Endothelial cell of umbilical vein (primary cell): Measurements from ENCODE around the gene OSBPL10.

Experiments
- CTCF ChIP-seq, 2 donors: IDR thresholded peaks; 1 replicate in 1 of 2; 2 replicates in 1 of 2; pipeline ENCODE4 v1.5.1; 2011; ENCODE audit warnings: low read length in 2 of 2, mild to moderate bottlenecking in 2 of 2, moderate library complexity in 2 of 2, control low read depth in 1 of 2, inconsistent platforms in 1 of 2, low read depth in 1 of 2; ENCODE audit not compliant: insufficient read depth in 1 of 2; ENCODE audit errors: extremely low read depth in 1 of 2
- EZH2 ChIP-seq: IDR thresholded peaks from 2 replicates; pipeline ENCODE4 v1.6.1; 2012; ENCODE audit warnings: borderline replicate concordance, low read depth, mild to moderate bottlenecking, moderate library complexity, low read length, inconsistent platforms; ENCODE audit not compliant: severe bottlenecking
- FOS ChIP-seq: IDR thresholded peaks from 2 replicates; pipeline ENCODE4 v1.6.1; 2011; ENCODE audit warnings: mild to moderate bottlenecking, low read length, moderate library complexity, borderline replicate concordance; ENCODE audit not compliant: insufficient read depth
- GATA2 ChIP-seq: IDR thresholded peaks from 2 replicates; pipeline ENCODE4 v1.7.0; 2011; ENCODE audit warnings: low read depth, mild to moderate bottlenecking, moderate library complexity, mixed read lengths, low read length; ENCODE audit not compliant: insufficient read length, insufficient read depth
- JUN ChIP-seq: IDR thresholded peaks from 2 replicates; pipeline ENCODE4 v1.6.1; 2011; ENCODE audit warnings: borderline replicate concordance, low read depth; ENCODE audit not compliant: insufficient read length, insufficient read depth
- MAX ChIP-seq: IDR thresholded peaks from 2 replicates; pipeline ENCODE4 v1.6.1; 2011; ENCODE audit not compliant: insufficient read depth, insufficient read length
- MYC ChIP-seq: IDR thresholded peaks from one replicate; pipeline ENCODE4 v1.6.1; 2011; ENCODE audit warnings: mild to moderate bottlenecking, low read depth, low read length
- POLR2A ChIP-seq: IDR thresholded peaks from 2 replicates; pipeline ENCODE4 v1.6.1; 2012; ENCODE audit warnings: low read depth, mild to moderate bottlenecking, control low read depth, low read length
- POLR2AphosphoS5 ChIP-seq: IDR thresholded peaks from 2 replicates; pipeline ENCODE4 v1.6.1; 2012; ENCODE audit warnings: low read depth, mild to moderate bottlenecking, control low read depth, low read length, moderate library complexity; ENCODE audit not compliant: insufficient read depth

- TF ChIP-seq CTCF (IDR thresholded peaks at IDR 0.05; ENCODE audit: extremely low read depth in 1 of 2, insufficient read depth in 1 of 2, low read depth in 1 of 2, low read length in 2 of 2) (no peak), EZH2 (no peak), POLR2A (no peak), MAX (no peak), GATA2 (no peak), JUN (no peak), POLR2AphosphoS5 (no peak), MYC (no peak), FOS (no peak)
These were observed 328.8 kb downstream of the OSBPL10 start for GRCh38 chr3:31652296-31652695.
